ENCODE results near the gene ZFX.

DNA sequence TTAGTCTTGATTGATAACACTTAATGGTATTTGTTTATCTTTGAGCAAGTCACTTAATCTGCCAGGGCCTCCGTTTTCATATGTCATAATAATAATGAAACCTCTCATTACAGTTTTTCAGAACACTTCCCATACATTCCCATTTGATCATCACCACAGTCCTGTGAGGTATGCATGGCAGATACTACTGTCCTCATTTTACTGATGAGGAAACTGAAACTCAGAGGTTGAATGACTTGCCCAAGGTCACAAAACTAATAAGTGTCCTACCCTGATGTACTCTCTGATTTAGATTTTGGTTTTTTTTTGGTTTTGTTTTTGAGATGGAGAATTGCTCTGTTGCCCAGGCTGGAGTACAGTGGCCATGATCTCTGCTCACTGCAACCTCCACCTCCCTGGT is 25.7 kb downstream of the ZFX start:
- TF ChIP-seq, protein P1, sequence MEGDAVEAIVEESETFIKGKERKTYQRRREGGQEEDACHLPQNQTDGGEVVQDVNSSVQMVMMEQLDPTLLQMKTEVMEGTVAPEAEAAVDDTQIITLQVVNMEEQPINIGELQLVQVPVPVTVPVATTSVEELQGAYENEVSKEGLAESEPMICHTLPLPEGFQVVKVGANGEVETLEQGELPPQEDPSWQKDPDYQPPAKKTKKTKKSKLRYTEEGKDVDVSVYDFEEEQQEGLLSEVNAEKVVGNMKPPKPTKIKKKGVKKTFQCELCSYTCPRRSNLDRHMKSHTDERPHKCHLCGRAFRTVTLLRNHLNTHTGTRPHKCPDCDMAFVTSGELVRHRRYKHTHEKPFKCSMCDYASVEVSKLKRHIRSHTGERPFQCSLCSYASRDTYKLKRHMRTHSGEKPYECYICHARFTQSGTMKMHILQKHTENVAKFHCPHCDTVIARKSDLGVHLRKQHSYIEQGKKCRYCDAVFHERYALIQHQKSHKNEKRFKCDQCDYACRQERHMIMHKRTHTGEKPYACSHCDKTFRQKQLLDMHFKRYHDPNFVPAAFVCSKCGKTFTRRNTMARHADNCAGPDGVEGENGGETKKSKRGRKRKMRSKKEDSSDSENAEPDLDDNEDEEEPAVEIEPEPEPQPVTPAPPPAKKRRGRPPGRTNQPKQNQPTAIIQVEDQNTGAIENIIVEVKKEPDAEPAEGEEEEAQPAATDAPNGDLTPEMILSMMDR (IDR thresholded peaks at IDR 0.05; ENCODE audit: borderline replicate concordance, extremely low read depth, low read length, poor library complexity, severe bottlenecking) = no peak
- no peak for TF ChIP-seq EZH2 (IDR thresholded peaks at IDR 0.05; ENCODE audit: borderline replicate concordance, low read depth, low read length, severe bottlenecking)
